Stimulated activated CD4-positive, alpha-beta T cell treated with anti-CD3 and anti-CD28 coated beads, Interleukin-1b, Interleukin-23, amount 100 ng/mL, for 24 hours (primary cell): ENCODE measurements around the gene SLC4A2.

ENCODE experiments used
- DNase-seq, 4 experiments: peaks; one replicate each; pipeline ENCODE4 v3.0.0-alpha.2; 2020; ENCODE audit warnings: low read depth in 4 of 4, low spot score in 1 of 4

SLC4A2 gene

GRCh38 chr7:151124899-151125399, 65.6 kb downstream of the SLC4A2 start:
- no peak for DNase-seq

- DNase-seq = no peak
Observed at GRCh38 chr7:151125470-151125845, 66.1 kb downstream of the SLC4A2 start.

- no peak for DNase-seq
Observed at GRCh38 chr7:151125846-151126481, 66.6 kb downstream of the SLC4A2 start.
